Measurements from ENCODE around the gene IQGAP2.
"Not testable (repeated sequence)": the region's sequence is repeated elsewhere in the genome, so short reads cannot be mapped to it uniquely, and the experiment has no call there.

The IQGAP2 gene

GRCh38 chr5:76402886-76403765 lies at the start of gene IQGAP2:
Gene IQGAP2 (plus strand): TSS chr5:76403285. CDS start chr5:76403546, 261 bp downstream.
- peak; percentile 69 for DNase-seq (ENCODE audit: low spot score)

- DNase-seq (ENCODE audit: low spot score), result no peak
Measured at GRCh38 chr5:76356887-76357286, 46.2 kb upstream of the IQGAP2 start.

- DNase-seq (ENCODE audit: low spot score), result peak; percentile 79
Measured at GRCh38 chr5:76363352-76364225, 39.5 kb upstream of the IQGAP2 start.

GRCh38 chr5:76364226-76364589 lies 38.9 kb upstream of the IQGAP2 start:
- DNase-seq (ENCODE audit: low spot score), result no peak

GRCh38 chr5:76365561-76365960 lies 37.5 kb upstream of the IQGAP2 start:
- DNase-seq (ENCODE audit: low spot score), result no peak

- DNase-seq (ENCODE audit: low spot score), result no peak
Measured at GRCh38 chr5:76366596-76366995, 36.5 kb upstream of the IQGAP2 start.

- DNase-seq (ENCODE audit: low spot score), result no peak
Measured at GRCh38 chr5:76367623-76368371, 35.3 kb upstream of the IQGAP2 start.

GRCh38 chr5:76368941-76369340 lies 34.1 kb upstream of the IQGAP2 start:
- DNase-seq (ENCODE audit: low spot score), result no peak

- DNase-seq (ENCODE audit: low spot score), result not testable (repeated sequence)
Measured at GRCh38 chr5:76369668-76370067, 33.4 kb upstream of the IQGAP2 start.

GRCh38 chr5:76371960-76372322 lies 31.1 kb upstream of the IQGAP2 start:
- DNase-seq (ENCODE audit: low spot score), result no peak

- peak; percentile 90 for DNase-seq (ENCODE audit: low spot score)
Measured at GRCh38 chr5:76372323-76373054, 30.6 kb upstream of the IQGAP2 start.

- DNase-seq (ENCODE audit: low spot score), result no peak
Measured at GRCh38 chr5:76376148-76376865, 26.8 kb upstream of the IQGAP2 start.

- no peak for DNase-seq (ENCODE audit: low spot score)
Measured at GRCh38 chr5:76376866-76377230, 26.2 kb upstream of the IQGAP2 start.

- no peak for DNase-seq (ENCODE audit: low spot score)
Measured at GRCh38 chr5:76378355-76378754, 24.7 kb upstream of the IQGAP2 start.

- DNase-seq (ENCODE audit: low spot score), result peak; percentile 67
Measured at GRCh38 chr5:76379316-76379715, 23.8 kb upstream of the IQGAP2 start.

- DNase-seq (ENCODE audit: low spot score), result no peak
Measured at GRCh38 chr5:76379855-76380254, 23.2 kb upstream of the IQGAP2 start.

GRCh38 chr5:76380346-76381066 lies 22.6 kb upstream of the IQGAP2 start:
- no peak for DNase-seq (ENCODE audit: low spot score)

- no peak for DNase-seq (ENCODE audit: low spot score)
Measured at GRCh38 chr5:76383126-76383832, 19.8 kb upstream of the IQGAP2 start.

- no peak for DNase-seq (ENCODE audit: low spot score)
Measured at GRCh38 chr5:76384189-76384588, 18.9 kb upstream of the IQGAP2 start.

- no peak for DNase-seq (ENCODE audit: low spot score)
Measured at GRCh38 chr5:76384705-76385104, 18.4 kb upstream of the IQGAP2 start.
